ENCODE measurements around the gene KRT85. TPM values are rescaled to one million over a fixed set of nuclear protein-coding genes. Genes with fewer than 3 reads are reported as not detected.
"Not testable (repeated sequence)": the region's sequence is repeated elsewhere in the genome, so short reads cannot be mapped to it uniquely, and the experiment has no call there.

The KRT85 gene
- total RNA-seq, 1 donor from 2014 or later, result not detected

GRCh38 chr12:52316701-52317100 lies 50.6 kb downstream of the KRT85 start:
- Histone ChIP-seq H3K9ac (no peak overlapping the region), H3F3A (ENCODE audit: low read depth) (no peaks in the 10 kb centered on the region), H3K79me2 (ENCODE audit: low read depth) (no peaks in the 10 kb centered on the region), H3K27ac (no peak overlapping the region), H3K4me3 (no peak overlapping the region), H3K4me2 (no peak overlapping the region), H3K27me3 (peaks cover 7% of the 10 kb centered on the region), H3K9me3 (ENCODE audit: low read depth) (no peaks in the 10 kb centered on the region), H4K20me1 (ENCODE audit: low read depth) (no peaks in the 10 kb centered on the region), H3K4me1 (peaks cover 5% of the 10 kb centered on the region), H3K36me3 (no peaks in the 10 kb centered on the region), H2AFZ (replicated peaks) (no peak overlapping the region)
- no peak overlapping the region for H3K27ac Mint-ChIP-seq
- no peak for DNase-seq (ENCODE audit: low spot score)
- H3K4me1 Mint-ChIP-seq, result no peaks in the 10 kb centered on the region
- no peaks in the 10 kb centered on the region for H3K36me3 Mint-ChIP-seq
- peaks cover 13% of the 10 kb centered on the region for H3K27me3 Mint-ChIP-seq (ENCODE audit: insufficient read depth, low read depth)
- H3K9me3 Mint-ChIP-seq, result no peaks in the 10 kb centered on the region
- TF ChIP-seq CTCF (IDR thresholded peaks at IDR 0.05), result no peak
- H3K4me3 Mint-ChIP-seq, result no peak overlapping the region

- H2AFZ ChIP-seq (replicated peaks), result no peak overlapping the region
- H3K79me2 ChIP-seq (ENCODE audit: low read depth), result no peaks in the 10 kb centered on the region
- no peaks in the 10 kb centered on the region for H3K36me3 ChIP-seq
- no peaks in the 10 kb centered on the region for H4K20me1 ChIP-seq (ENCODE audit: low read depth)
- no peaks in the 10 kb centered on the region for H3F3A ChIP-seq (ENCODE audit: low read depth)
- H3K4me1 ChIP-seq, result peaks cover 9% of the 10 kb centered on the region
- H3K4me2 ChIP-seq, result no peak overlapping the region
- Mint-ChIP-seq H3K4me1 (no peaks in the 10 kb centered on the region), H3K36me3 (no peaks in the 10 kb centered on the region), H3K27me3 (ENCODE audit: insufficient read depth, low read depth) (peaks cover 13% of the 10 kb centered on the region), H3K9me3 (no peaks in the 10 kb centered on the region), H3K27ac (no peak overlapping the region), H3K4me3 (no peak overlapping the region)
- peaks cover 11% of the 10 kb centered on the region for H3K27me3 ChIP-seq
- H3K4me3 ChIP-seq, result no peak overlapping the region
- no peak overlapping the region for H3K27ac ChIP-seq
- no peak for DNase-seq (ENCODE audit: low spot score)
- H3K9me3 ChIP-seq (ENCODE audit: low read depth), result no peaks in the 10 kb centered on the region
- TF ChIP-seq EZH2 (IDR thresholded peaks at IDR 0.05) (no peak), CTCF (IDR thresholded peaks at IDR 0.05) (no peak), EZH2phosphoT487 (IDR thresholded peaks at IDR 0.05) (no peak)
- H3K9ac ChIP-seq, result no peak overlapping the region
Observed at GRCh38 chr12:52316290-52316689, 51.0 kb downstream of the KRT85 start.

- not testable (repeated sequence) for H4K20me1 ChIP-seq (ENCODE audit: low read depth); H3K9me3 Mint-ChIP-seq; H3K79me2 ChIP-seq (ENCODE audit: low read depth); H3K9ac ChIP-seq; H3K4me3 ChIP-seq; H2AFZ ChIP-seq (replicated peaks); H3K4me1 ChIP-seq; H3K36me3 ChIP-seq; H3K4me1 Mint-ChIP-seq; H3K4me2 ChIP-seq; H3K9me3 ChIP-seq (ENCODE audit: low read depth); H3F3A ChIP-seq (ENCODE audit: low read depth); H3K4me3 Mint-ChIP-seq; H3K36me3 Mint-ChIP-seq; H3K27ac ChIP-seq; H3K27ac Mint-ChIP-seq
- TF ChIP-seq CTCF (IDR thresholded peaks at IDR 0.05), result peak; percentile 54
- peaks cover 16% of the 10 kb centered on the region for H3K27me3 ChIP-seq
- DNase-seq (ENCODE audit: low spot score), result peak; percentile 46
- H3K27me3 Mint-ChIP-seq (ENCODE audit: insufficient read depth, low read depth), result peaks cover 13% of the 10 kb centered on the region
Observed at GRCh38 chr12:52315721-52316120, 51.6 kb downstream of the KRT85 start.

- no peak for DNase-seq (ENCODE audit: low spot score)
Observed at GRCh38 chr12:52314511-52314910, 52.8 kb downstream of the KRT85 start.

More at GRCh38 chr12:52314511-52314910, 52.8 kb downstream of the KRT85 start:
- Histone ChIP-seq H3K4me1 (peaks cover 10% of the 10 kb centered on the region), H3K27ac (no peak overlapping the region), H3K9me3 (ENCODE audit: low read depth) (no peaks in the 10 kb centered on the region), H4K20me1 (ENCODE audit: low read depth) (no peaks in the 10 kb centered on the region), H3K4me2 (no peak overlapping the region), H3K79me2 (ENCODE audit: low read depth) (no peaks in the 10 kb centered on the region), H3K4me3 (no peak overlapping the region), H3K9ac (no peak overlapping the region), H3K36me3 (no peaks in the 10 kb centered on the region), H3K27me3 (peaks cover 28% of the 10 kb centered on the region), H3F3A (ENCODE audit: low read depth) (no peaks in the 10 kb centered on the region), H2AFZ (replicated peaks) (no peak overlapping the region)
- Mint-ChIP-seq H3K4me1 (no peaks in the 10 kb centered on the region), H3K27ac (no peak overlapping the region), H3K9me3 (no peaks in the 10 kb centered on the region), H3K4me3 (no peak overlapping the region), H3K27me3 (ENCODE audit: insufficient read depth, low read depth) (peaks cover 19% of the 10 kb centered on the region), H3K36me3 (no peaks in the 10 kb centered on the region)
- TF ChIP-seq EZH2 (IDR thresholded peaks at IDR 0.05) (no peak), EZH2phosphoT487 (IDR thresholded peaks at IDR 0.05) (no peak), CTCF (IDR thresholded peaks at IDR 0.05) (no peak)

Measured in neural progenitor cell (in vitro differentiated cells).